ENCODE data around the gene TMEM86B. TPM values are rescaled to one million over a fixed set of nuclear protein-coding genes. Genes with fewer than 3 reads are reported as not detected.

Gene TMEM86B
- total and polyA plus RNA-seq, 2 experiments from 2014 or later, result 1.1 to 3.2 TPM

- TF ChIP-seq, protein P1, sequence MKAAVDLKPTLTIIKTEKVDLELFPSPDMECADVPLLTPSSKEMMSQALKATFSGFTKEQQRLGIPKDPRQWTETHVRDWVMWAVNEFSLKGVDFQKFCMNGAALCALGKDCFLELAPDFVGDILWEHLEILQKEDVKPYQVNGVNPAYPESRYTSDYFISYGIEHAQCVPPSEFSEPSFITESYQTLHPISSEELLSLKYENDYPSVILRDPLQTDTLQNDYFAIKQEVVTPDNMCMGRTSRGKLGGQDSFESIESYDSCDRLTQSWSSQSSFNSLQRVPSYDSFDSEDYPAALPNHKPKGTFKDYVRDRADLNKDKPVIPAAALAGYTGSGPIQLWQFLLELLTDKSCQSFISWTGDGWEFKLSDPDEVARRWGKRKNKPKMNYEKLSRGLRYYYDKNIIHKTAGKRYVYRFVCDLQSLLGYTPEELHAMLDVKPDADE (IDR thresholded peaks at IDR 0.05), result no peak
Measured at GRCh38 chr19:55239004-55239403, 10.4 kb upstream of the TMEM86B start (continued).

DNA sequence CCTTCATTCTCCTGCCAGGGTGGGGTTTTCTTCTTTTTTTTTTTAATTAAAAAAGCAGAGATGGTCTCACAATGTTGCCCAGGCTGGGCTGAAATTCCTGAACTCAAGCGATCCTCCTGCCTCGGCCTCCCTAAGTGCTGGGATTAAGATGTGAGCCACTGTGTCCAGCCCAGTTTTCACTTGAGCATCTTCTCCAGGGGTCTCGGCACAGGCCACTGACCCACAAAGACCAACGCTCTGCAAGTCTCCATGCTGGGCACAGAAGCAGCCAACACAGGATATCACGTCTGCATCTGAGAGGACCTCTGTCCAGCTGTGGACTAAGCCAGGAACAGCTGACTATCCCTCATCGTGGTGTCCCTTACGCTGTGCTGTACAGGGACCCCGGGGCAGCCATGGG is 9.5 kb upstream of the TMEM86B start:
- Histone ChIP-seq H3K79me2 (replicated peaks; ENCODE audit: insufficient read depth) (no peaks in the 10 kb centered on the region), H3K4me1 (ENCODE audit: insufficient read depth) (no peaks in the 10 kb centered on the region), H3K27me3 (ENCODE audit: insufficient read depth) (no peaks in the 10 kb centered on the region), H3K36me3 (ENCODE audit: insufficient read depth) (peaks cover 8% of the 10 kb centered on the region), H3K4me3 (no peak overlapping the region), H2AFZ (no peak overlapping the region), H3K27ac (ENCODE audit: low read depth) (no peak overlapping the region), H3F3A (replicated peaks; ENCODE audit: low read depth) (no peaks in the 10 kb centered on the region), H4K20me1 (replicated peaks; ENCODE audit: insufficient read depth) (no peaks in the 10 kb centered on the region; the same call in none of the 2 replicates), H3K4me2 (no peak overlapping the region), H3K9me2 (ENCODE audit: insufficient read depth) (no peaks in the 10 kb centered on the region)
- peaks cover 52% of the 10 kb centered on the region for H3K36me3 Mint-ChIP-seq (ENCODE audit: low read depth)
- no peak for DNase-seq (ENCODE audit: low spot score)
- no peak for ATAC-seq
- no peak overlapping the region for H3K4me3 Mint-ChIP-seq
- peaks cover 2% of the 10 kb centered on the region for H3K27me3 Mint-ChIP-seq (ENCODE audit: insufficient read depth, low read depth, poor library complexity)
- H3K27ac Mint-ChIP-seq, result no peak overlapping the region
- no peaks in the 10 kb centered on the region for H3K4me1 Mint-ChIP-seq
- TF ChIP-seq, protein P1 (IDR thresholded peaks at IDR 0.05), result no peak
- no peak for TF ChIP-seq EZH2phosphoT487 (IDR thresholded peaks at IDR 0.05; ENCODE audit: unreplicated experiment)
- no peak for TF ChIP-seq POLR2AphosphoS5 (IDR thresholded peaks at IDR 0.05; ENCODE audit: low read depth)
- no peak for TF ChIP-seq STAT1 (IDR thresholded peaks at IDR 0.05; ENCODE audit: unreplicated experiment)
- no peak for TF ChIP-seq EZH2 (IDR thresholded peaks at IDR 0.05; ENCODE audit: low read depth, unreplicated experiment)
- no peak for TF ChIP-seq ZNF462 (CRISPR knock-in tag; IDR thresholded peaks at IDR 0.05)
- TF ChIP-seq ZNF331 (CRISPR knock-in tag; IDR thresholded peaks at IDR 0.05; ENCODE audit: low read depth), result no peak
- TF ChIP-seq ZNF114 (CRISPR knock-in tag; IDR thresholded peaks at IDR 0.05), result no peak
- no peaks in the 10 kb centered on the region for H3K9me3 Mint-ChIP-seq

All from GM23338 (cell line).